ENCODE data around the gene HACL1.

The HACL1 gene

GRCh38 chr3:15558581-15558980 is 42.8 kb downstream of the HACL1 start:
- H3K4me3 ChIP-seq (ENCODE audit: control insufficient read depth, low read depth, low read length), result no peak overlapping the region
- TF ChIP-seq CTCF (conservative IDR thresholded peaks at IDR 0.05; ENCODE audit: control insufficient read depth, insufficient read depth, low read depth, low read length), result no peak
- DNase-seq (ENCODE audit: low read depth), result no peak

- DNase-seq (ENCODE audit: low read depth), result peak; percentile 78
- no peak overlapping the region for H3K4me3 ChIP-seq (ENCODE audit: control insufficient read depth, low read depth, low read length)
- peak; percentile 59 for TF ChIP-seq CTCF (conservative IDR thresholded peaks at IDR 0.05; ENCODE audit: control insufficient read depth, insufficient read depth, low read depth, low read length)
These were observed 43.8 kb downstream of the HACL1 start for GRCh38 chr3:15557511-15557946.

- no peak for TF ChIP-seq CTCF (conservative IDR thresholded peaks at IDR 0.05; ENCODE audit: control insufficient read depth, insufficient read depth, low read depth, low read length)
- DNase-seq (ENCODE audit: low read depth), result no peak
- H3K4me3 ChIP-seq (ENCODE audit: control insufficient read depth, low read depth, low read length), result no peak overlapping the region
These were observed 44.9 kb downstream of the HACL1 start for GRCh38 chr3:15556512-15556911.

GRCh38 chr3:15553749-15554148 is 47.6 kb downstream of the HACL1 start:
- no peak for DNase-seq (ENCODE audit: low read depth)
- no peak overlapping the region for H3K4me3 ChIP-seq (ENCODE audit: control insufficient read depth, low read depth, low read length)
- TF ChIP-seq CTCF (conservative IDR thresholded peaks at IDR 0.05; ENCODE audit: control insufficient read depth, insufficient read depth, low read depth, low read length), result no peak

- no peak overlapping the region for H3K4me3 ChIP-seq (ENCODE audit: control insufficient read depth, low read depth, low read length)
- no peak for DNase-seq (ENCODE audit: low read depth)
- no peak for TF ChIP-seq CTCF (conservative IDR thresholded peaks at IDR 0.05; ENCODE audit: control insufficient read depth, insufficient read depth, low read depth, low read length)
These were observed 49.5 kb downstream of the HACL1 start for GRCh38 chr3:15551902-15552301.

GRCh38 chr3:15549846-15550245 is 51.5 kb downstream of the HACL1 start:
- no peak overlapping the region for H3K4me3 ChIP-seq (ENCODE audit: control insufficient read depth, low read depth, low read length)
- DNase-seq (ENCODE audit: low read depth), result no peak
- TF ChIP-seq CTCF (conservative IDR thresholded peaks at IDR 0.05; ENCODE audit: control insufficient read depth, insufficient read depth, low read depth, low read length), result no peak

- H3K4me3 ChIP-seq (ENCODE audit: control insufficient read depth, low read depth, low read length), result no peak overlapping the region
- no peak for TF ChIP-seq CTCF (conservative IDR thresholded peaks at IDR 0.05; ENCODE audit: control insufficient read depth, insufficient read depth, low read depth, low read length)
- DNase-seq (ENCODE audit: low read depth), result no peak
These were observed 58.8 kb downstream of the HACL1 start for GRCh38 chr3:15542614-15543013.

Measured in fibroblast of mammary gland (primary cell).